Right forelimb (tissue), 1 donor: ENCODE results near the gene KCNJ5.
A peak's percentile ranks its signal among the peaks of the same experiment; 100 is the strongest.

ENCODE experiments used
- DNase-seq: peaks from one replicate; pipeline ENCODE4 v3.0.0-alpha.2; 2018

Gene KCNJ5

DNA sequence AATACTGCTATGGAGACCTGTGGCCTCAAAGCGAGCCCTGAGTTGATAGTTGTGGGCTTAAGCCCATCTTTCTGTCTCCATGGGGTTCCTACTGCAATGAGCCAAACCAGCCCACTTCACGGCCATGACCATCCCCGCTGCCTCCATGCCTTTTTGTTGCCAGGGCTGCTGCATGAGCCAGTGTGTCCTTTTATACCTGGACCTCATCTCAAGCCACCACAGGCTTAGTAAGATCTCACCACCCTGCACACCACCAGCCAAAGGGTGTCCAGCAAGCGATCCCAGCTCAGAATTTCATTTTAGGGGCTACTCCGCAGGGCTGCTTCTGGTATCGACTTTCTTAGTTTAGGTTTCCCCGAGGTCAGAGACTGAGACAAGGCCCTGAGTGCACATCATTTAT is 43.2 kb downstream of the KCNJ5 start:
- DNase-seq, result no peak

DNA sequence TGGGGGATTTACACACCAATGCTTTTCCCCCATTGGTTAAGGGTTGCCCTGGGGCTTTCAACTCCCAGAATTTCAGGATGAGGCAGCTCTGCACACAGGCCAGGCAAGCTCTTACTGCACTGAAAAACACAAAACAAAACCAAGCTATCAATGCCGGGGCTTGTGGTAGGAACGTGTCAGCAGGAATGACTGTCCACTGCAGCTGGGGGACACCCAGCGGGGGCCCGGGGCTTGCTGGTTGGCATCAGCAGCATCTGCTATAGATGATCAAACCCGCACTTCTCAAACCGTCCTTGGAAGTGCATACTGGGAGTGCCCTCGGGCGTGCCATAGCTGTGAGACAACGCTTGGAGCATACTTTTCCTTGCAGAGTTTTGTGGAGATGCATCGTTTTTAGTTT is 43.8 kb downstream of the KCNJ5 start:
- no peak for DNase-seq

DNA sequence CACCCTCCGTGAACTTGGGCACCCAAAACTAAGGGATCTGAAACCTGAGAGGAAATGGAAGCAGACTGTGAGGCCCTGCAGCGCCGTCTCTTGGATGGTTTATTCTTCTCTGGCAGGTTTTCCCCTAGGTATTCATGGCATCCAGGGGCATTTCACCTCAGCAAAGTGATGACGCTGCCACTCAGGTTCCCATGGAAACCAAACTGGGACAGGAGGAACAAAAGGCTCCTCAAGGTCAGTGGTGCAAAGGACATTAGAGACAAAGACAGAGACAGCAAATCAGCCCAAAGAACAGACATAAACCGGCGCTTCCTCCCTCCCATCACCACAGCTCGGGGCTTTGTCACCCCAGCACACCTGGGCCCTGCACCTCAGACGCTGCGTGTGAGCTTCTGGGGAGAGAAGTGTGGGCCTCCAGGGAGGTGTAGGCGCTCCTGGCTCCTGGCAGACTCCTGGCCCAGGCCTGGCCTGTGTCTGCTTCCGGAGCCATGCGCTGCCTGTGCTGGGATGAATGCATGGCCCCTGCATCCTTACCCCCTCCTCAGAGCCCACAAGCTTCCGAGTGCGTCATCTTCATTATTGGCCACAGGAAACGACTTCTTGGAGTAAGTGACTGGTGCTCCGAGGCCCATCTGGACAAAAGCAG is 45.6 kb downstream of the KCNJ5 start:
- DNase-seq, result no peak

DNA sequence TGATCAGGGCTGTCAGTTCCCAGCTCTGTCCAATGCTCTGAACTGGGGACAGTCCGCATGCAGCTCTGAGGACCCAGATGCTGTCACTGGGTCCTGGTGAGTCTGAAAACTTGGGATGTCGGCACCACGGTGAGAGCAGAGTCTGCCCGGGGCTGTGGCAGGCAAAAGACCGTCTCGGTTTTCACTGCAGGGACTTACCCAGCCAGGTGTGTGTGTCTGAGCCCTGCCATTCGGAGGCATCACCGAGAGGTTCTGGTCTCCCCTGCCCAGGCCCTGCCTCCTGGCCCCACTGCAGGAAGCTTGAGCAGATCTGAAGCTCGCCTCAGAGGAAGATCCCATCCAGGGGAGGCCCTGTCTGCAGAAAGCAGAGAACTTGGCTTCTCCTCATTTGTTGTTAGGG is 46.3 kb downstream of the KCNJ5 start:
- DNase-seq, result no peak

DNA sequence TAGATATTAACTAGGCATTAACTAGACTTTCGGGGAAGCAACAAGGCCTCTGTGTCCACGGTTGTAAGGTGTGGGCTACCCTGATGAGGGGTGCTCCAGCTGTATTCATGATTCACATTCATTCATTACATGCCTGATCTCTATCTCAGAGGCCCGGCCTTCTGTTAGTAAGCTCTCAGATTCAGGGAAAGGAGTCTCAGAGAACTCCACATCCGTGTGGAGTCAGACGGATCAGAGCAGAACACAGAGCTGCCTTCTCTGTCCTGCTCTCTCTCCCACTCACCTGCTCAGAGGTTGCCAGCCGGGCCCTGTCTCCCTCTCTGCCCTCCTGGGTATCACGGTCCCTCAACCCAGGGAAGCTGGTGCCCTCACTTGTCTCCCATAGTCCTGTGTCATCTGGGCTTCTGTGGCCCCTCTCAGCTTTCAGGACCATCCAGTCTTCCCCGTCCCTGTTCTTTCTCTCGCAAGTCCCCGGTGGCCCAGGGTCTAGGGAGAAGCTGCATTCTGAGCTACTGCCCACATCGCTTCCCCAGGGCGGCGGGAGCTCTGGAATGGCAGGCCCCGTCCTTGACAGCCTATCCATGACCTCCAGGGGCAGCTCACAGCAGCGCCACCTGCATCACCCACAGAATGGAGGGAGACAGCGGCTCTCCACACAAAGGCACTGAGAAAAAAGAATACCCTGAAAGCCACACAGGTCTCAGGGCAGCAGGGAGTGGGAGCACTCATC is 47.2 kb downstream of the KCNJ5 start:
- no peak for DNase-seq

DNA sequence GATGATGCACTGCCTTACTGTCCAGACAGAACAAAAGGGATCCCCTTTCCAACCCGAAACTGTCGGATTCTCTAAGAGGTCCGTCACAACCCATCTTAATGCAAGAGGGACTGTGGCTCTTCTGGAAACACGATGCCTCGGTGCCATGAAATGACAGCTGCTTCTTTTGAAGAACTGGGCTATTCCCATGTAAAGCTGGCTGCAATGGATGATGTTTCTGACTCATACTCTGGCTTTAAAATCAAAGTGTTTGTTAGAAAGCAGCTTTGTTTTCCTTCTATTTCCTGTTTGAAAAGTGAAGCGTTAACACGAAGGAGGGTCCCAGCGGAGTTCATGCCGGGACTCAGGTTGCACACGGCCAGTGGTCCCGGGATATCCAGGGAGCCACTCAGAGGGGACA is 48.4 kb downstream of the KCNJ5 start:
- no peak for DNase-seq

DNA sequence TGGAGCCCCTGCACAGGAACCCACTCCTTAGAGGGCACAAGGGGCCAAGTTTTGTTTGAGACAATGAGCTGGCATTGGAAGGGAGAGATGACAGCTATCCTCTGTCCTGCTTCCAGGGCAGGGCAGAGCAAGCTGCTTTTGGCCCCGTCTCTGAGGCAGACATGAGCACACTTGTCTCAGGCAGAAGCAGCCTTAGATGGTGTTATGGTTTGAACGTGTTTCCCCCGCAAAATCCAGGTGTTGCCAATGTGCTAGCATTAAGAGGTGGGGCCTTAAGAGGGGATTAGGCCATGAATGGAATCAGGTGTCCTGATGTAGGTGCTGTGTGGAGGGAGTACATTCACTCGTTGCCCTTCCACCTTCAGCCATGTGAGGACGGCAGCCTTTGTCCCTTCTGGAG is 49.0 kb downstream of the KCNJ5 start:
- no peak for DNase-seq

DNA sequence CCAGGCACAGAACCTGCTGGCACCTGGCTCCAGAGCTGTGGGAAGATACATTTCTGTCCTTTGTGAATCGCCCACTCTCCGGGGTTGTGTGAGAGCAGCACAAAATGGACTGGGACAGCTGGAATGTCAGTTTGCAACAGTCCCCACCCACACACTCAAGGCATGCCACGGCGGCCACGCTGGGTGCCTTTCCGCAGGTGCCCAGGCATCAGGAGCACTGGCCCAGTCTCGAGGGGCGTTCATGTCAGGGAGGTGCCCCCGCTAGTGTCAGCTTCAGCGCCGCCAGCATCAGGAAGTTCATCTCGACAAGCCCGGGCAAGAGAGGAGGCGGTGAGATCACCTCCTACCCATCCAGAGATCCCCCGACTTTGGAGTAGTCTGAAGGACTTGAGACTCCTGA is 49.4 kb downstream of the KCNJ5 start:
- no peak for DNase-seq

DNA sequence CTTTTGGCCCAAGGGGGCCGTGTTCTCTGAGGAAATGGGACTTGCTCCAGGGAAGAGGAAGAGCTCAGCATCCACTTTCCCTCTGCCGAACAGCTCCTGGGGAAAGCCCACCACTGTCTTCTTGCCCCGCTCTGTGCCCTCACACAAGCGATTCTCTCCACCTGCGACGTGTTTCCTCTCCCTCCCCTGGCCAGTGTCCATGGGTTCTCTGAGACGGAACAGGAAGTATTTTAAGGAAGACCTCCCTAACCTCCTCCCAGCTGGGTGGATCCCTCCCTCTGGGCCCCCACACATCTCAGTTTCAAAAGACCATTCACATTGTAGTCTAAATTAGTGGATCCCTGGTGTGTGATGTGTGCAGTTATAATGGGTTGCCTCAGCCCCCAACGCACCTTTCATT is 50.0 kb downstream of the KCNJ5 start:
- DNase-seq, result no peak

DNA sequence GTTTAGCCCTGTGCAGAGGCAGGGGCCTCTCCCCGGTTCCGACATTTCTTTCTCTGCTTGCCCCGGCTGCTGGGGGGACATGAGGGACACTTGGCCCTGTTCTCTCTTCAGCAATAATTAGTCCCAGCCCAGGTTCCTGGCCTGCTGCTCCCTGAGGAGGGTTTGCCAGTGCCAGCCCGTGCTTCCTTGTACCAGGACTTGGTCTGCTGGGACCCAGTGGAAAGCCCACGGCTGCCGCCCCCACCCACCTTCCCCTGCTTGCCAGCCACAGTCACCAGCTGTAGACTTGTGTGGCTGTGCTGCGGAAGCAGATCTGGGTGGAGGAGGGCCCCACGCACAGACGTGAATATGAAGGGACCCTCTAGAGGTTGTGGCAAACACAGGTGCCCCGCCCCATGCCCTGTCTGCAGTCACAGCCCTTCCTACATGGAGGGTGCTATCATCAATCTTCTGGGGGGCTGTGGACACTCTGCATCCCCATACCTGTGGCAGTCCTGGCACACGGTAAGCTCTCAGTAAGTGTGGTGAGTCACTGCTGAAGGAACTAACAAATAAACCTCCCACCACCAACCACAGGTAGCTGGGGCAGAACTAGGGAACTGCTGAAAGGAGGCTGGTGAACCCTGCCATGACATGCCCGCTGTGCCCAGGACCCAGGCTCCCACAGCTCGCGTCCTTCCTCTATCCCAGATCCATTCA is 50.6 kb downstream of the KCNJ5 start:
- DNase-seq, result no peak

DNA sequence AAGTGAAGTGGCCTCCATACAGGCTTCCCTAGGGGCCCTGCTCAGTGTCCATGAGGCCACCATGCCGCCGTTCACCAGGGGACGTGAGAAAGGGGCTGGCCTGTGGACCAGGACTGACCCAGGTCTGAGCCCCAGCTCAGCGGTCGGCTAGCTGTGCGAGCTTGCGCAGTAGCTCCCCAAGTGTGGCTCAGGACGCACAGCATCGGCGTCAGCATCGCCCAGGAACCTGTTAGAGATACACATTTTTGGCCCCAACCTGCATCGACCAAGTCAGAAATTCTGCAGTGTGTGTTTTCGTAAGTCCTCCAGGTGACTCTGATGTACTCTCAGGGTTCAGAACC is 51.1 kb downstream of the KCNJ5 start:
- DNase-seq, result no peak

DNA sequence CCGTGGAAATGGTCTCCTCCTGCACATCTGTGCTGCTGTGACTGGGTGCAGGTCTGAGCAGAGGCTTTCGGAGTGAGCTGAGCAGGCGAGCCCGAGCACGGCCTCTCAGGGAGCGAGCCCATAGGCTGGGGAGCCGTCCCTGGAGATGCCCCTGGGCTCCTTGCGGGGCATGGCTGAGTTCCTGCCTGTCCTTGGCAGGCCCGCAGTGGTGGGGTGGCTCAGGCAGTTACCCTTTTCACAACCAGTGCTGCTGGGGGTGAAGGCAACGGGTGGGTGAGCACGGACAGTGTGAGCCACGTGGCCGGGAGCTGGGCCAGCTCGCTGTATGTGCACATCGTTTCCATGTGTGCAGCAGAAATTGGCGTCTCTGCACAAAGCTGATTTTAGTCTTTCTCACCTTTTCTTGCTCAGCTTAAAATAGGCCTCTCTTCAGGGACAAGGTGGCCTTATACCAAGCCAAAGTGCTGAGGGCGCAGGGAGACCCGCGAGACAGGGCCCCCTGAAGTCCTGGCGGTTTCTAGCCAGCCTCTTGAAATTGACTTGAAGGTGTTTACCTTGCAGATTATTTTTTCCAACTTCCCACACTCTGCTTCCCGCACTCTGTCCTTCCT is 51.8 kb downstream of the KCNJ5 start, which contains the start of gene TP53AIP1:
Gene TP53AIP1, minus strand, starts transcription at position 55 of the 611 bp plus-strand sequence. CDS start 5,053 bp downstream, outside the sequence.
- peak; percentile 64 for DNase-seq

DNA sequence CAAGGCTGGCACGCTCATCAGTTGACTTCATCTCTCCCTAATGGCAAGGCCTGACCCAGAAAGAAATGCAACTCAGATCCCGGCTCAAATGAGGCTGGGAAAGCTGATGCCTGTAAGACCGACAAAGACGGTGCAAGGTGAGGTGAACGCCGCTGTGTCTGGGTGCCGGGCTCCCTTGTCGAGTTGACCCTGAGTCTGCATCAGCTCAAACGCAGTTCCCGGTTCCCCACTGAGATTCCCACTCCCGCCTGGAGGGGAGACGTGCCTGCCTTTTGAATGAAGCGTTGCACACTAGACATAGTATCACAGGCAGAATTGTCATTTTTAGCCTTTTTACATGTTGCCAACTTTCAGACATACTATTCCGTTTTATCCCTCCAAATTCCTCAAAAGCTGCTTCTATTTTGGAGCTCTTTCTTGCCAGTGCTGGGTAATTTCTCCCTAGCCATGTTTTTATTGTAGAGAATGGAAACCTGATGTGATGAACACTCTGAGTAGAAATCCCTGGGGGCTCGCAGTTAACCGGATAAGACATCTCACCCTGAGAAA is 52.3 kb downstream of the KCNJ5 start:
- DNase-seq, result no peak

DNA sequence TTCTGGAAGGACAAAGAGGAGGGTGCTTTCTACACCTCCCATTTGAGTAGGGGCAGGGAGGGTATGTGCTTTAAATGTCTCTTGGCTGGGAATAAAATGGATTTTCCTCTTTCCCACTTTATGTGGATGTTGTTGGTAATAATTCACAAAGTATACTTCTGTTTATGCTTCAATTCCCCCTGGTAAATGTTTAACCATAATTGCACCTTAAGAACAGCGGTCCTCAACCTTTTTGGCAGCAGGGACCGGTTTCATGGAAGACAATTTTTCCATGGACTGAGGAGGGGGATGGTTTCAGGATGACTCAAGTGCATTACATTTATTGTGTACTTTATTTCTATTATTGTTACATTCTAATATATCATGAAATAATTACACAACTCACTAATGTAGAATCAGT is 55.5 kb downstream of the KCNJ5 start:
- DNase-seq, result no peak

DNA sequence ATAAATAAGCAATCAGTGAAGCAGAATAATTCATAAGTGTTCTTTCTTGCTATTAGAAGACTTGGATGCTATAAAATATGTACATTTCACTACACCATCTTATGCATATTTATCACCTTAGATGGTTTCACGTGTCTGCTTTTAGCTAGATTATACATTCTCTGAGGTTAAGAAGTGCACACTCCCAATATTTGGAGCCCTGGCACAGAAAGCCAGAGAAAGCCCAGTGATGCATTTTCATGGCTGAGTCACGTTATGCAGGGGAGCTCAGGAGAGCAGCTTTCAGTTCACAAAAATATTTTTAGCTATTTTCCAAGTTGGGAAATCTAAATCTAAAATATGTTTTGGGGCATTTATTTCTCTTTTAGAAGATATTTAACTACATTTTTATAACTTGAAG is 56.6 kb downstream of the KCNJ5 start:
- no peak for DNase-seq

DNA sequence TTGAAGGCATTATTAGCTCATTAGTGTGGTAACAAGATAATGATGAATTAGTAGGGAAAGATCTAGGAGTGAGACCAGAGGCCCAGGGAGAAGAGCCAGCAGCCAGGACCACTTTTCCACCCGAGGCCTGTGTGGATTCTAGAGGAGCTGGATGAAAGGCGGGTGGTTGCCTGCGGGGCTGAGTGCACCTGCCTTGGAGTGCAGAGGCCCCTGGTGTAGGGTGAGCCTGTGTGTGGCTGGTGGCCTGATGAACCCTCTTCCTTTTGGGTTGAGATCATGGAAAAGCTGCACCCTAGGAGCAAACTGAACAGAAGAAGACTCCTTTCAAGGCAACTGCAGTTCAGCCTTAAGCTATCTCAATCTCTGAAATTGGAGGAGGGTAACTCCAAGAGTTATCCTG is 57.4 kb downstream of the KCNJ5 start:
- DNase-seq, result no peak

DNA sequence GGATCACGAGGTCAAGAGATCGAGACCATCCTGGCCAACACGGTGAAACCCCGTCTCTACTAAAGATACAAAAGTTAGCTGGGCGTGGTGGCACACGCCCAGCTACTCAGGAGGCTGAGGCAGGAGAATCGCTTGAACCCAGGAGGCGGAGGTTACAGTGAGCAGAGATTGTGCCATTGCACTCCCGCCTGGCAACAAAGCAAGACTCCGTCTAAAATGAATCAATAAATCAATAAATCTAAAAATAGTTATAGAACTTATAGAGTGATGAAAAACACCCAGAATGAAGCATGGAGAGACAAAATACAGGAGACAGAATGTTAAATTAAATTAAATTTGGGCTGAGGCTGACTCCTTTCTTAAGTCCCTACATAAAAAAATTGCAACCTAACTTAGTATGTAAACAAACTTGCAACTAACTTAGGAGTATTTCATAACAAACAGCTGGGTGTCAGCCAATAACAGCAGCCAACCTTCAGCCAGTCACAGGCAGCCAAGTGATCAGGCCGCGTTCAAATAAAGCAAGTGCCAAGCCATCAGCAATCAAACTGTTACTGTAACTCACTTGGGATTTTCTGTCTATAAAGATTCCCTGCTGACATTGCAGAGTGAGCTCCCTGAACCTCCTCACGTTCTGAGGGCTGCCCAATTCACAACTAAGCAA is 58.8 kb downstream of the KCNJ5 start:
- DNase-seq, result no peak

DNA sequence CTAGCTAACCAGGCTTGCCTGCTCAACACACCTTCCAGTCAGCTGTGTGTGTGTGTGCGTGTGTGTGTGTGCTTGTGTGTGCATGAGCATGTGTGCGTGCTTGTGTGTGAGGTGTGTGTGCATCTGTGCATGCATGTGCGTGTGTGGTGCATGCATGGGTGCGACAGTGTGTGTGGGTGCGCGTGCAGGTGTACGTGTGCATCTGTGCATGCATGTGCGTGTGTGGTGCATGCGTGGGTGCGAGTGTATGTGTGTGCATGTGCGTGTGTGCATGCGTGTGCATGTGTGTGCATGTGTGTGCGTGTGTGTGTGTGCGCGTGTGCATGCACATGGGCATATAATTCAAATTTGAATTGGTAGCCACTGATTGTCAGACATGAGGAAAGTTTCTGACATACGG is 62.0 kb downstream of the KCNJ5 start:
- DNase-seq, result no peak

DNA sequence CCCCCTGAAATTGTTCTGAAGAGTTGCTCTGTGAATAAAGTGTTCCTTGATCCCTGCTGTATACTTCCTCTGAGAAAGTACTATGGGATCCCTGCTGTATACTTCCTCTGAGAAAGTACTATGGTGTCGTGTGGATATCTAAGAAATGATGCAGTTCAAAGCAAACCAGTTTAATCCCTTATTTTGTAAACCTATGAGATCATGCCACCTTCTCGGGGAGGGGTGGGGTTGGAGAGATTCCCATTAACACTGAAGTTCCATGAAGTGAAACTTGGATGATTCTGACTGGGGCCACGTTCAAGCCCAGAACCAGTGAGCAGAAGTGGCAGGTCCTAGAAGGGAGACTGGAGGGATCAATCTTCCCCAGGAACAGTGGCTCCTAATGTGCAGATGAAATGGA is 64.5 kb downstream of the KCNJ5 start:
- no peak for DNase-seq

DNA sequence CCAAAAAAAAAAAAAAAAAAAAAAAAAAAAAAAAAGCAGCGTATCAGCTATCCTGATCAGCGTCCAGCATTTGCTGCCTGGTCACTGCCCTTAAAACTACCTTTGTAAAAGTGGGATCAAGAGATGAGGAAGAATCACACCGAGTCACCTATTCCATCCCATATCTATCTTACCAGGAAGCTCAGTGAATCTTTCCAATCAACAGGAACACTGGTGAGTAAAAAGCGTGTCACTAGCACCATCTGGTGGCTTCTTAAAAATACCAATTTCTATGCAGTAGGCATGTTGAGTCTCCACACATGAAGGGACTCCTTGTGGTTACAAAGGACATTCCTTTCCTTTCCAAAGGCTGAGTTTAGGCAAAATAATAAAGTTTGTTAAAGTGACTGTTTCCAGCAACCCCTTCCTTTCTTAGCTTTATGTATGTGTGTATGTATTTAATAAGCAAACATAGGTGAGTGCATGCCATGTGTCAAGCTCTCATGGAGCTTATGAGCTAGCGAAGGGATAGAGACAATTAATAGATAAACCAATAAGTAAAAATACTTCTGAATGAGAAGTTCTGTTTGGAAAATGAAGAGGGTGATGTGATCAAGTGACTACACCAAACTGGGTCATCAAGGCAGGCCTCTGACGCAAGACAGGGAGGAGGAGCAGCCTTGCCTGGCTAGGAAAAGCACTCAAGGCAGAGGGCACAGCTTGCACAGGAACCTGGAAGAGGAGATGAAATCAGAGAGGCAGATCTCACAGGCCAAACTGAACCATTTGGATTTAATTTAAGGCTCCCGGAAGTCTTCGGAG is 65.4 kb downstream of the KCNJ5 start:
- DNase-seq, result no peak

DNA sequence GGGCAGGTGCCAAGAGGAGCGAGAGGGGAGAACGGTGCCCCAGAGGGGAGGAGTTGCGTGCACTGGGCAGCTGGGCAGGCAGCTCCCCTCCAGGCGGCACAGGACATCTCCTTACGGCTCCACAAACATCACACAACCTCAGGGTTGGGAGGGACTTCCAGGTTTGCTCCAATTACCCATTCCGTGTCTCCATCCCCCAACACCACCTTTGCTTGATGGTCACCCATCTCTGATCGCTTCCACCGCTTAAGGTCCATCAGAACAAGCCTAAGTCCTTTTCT is 66.0 kb downstream of the KCNJ5 start:
- DNase-seq, result no peak

DNA sequence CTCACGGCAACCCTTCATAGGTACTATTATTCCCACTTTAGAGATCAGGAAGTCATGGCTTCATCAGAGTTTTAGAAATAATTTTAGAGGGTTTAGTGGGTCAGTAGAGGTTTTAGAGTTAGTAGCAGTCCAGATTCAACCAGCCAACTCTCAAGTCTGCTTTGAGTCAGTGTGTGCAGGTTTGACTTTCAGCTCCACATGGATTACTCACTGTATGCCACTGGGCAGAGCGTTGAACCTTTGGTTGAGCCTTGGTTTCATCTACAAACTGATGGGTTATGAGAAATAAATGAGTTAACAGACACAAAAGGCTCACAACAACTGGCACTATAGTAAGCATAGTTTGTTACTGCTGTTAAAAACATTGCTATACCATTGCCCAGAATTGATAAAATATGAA is 70.5 kb downstream of the KCNJ5 start:
- DNase-seq, result no peak
